DMS79 (cell line): ENCODE results near the gene PRR4.

Source experiments
- DNase-seq: peaks from one replicate; lab custom pipeline; 2025; lab: John Stamatoyannopoulos, UW

The PRR4 gene

GRCh38 chr12:10801741-10802140, 47.5 kb downstream of the PRR4 start:
- DNase-seq = no peak
